Stomach (tissue), 9 donors: ENCODE results near the gene CALHM2. TPM values are rescaled to one million over a fixed set of nuclear protein-coding genes. Genes with fewer than 3 reads are reported as not detected.

Experiments used
- DNase-seq, 2 donors: peaks; one replicate each; pipeline versions ENCODE4 v3.0.0 to v3.0.0-alpha.2; 2013 to 2019
- H3K27ac ChIP-seq, 5 donors: fragments of 200-600 bp in 4 of 5; sonication (generic) in 4 of 5; one replicate each; pipeline ENCODE4 v1.5.1; 2013 to 2019; ENCODE audit warnings: mild to moderate bottlenecking in 1 of 5, moderate library complexity in 1 of 5
- H3K27me3 ChIP-seq, 3 donors: fragments of 200-600 bp; sonication (generic); one replicate each; pipeline ENCODE4 v1.5.1; 2017 to 2019; ENCODE audit warnings: mixed run types in 1 of 3
- H3K36me3 ChIP-seq, 4 donors: fragments of 200-600 bp; sonication (generic); 1 replicate in 3 of 4; 2 replicates in 1 of 4; pipeline ENCODE4 v1.5.1; 2016 to 2019
- H3K4me1 ChIP-seq, 4 donors: fragments of 200-600 bp; sonication (generic); one replicate each; pipeline ENCODE4 v1.5.1; 2016 to 2019
- H3K4me3 ChIP-seq, 4 donors: fragments of 200-600 bp; sonication (generic) in 3 of 4; one replicate each; pipeline ENCODE4 v1.5.1; 2016 to 2019; ENCODE audit warnings: mild to moderate bottlenecking in 1 of 4
- H3K9me3 ChIP-seq, 4 donors: fragments of 200-600 bp; sonication (generic); one replicate each; pipeline ENCODE4 v1.5.1; 2016 to 2019
- EP300 ChIP-seq: sonication (generic); formaldehyde crosslinking; IDR thresholded peaks from one replicate; pipeline ENCODE4 v1.6.1; 2017; ENCODE audit warnings: antibody characterized with exemption
- POLR2A ChIP-seq, 4 donors: fragments of 450-650 bp; IDR thresholded peaks; one replicate each; pipeline ENCODE4 v1.6.1; 2016; ENCODE audit warnings: antibody characterized with exemption in 4 of 4, control low read depth in 2 of 4, mild to moderate bottlenecking in 1 of 4, moderate library complexity in 1 of 4
- POLR2AphosphoS5 ChIP-seq, 3 donors: sonication (generic); formaldehyde crosslinking; IDR thresholded peaks; one replicate each; pipeline ENCODE4 v1.6.1; 2016; ENCODE audit warnings: antibody characterized with exemption in 3 of 3
- WGBS, 5 donors: extraction: QIAGEN DNeasy Blood & Tissue Kit in 3 of 5; methylation state at CpG; one replicate each; pipeline versions ENCODE4 v1.1.5 to v1.1.7; 2013 to 2018; 5-methylcytosine and 5-hydroxymethylcytosine counted together
- intact Hi-C: fragments of 100-400 bp; cut with DNase I; formaldehyde crosslinking; loops from one replicate; pipeline ENCODE4 v1.15.1; 2023; ENCODE audit warnings: low total_unique reads
- polyA plus RNA-seq, 3 donors: library from polyadenylated mRNA; stranded (reverse); fragments of 200-250 nt; gene quantifications; one replicate each; pipeline ENCODE4 v1.2.3, GENCODE V29; 2013
- total RNA-seq, 5 donors: library from RNA; depleted of rRNA; stranded (reverse); fragments of >200 nt; gene quantifications; one replicate each; pipeline versions ENCODE4 v1.1.0 to v1.2.3, GENCODE V29; 2014 to 2016
- TF ChIP-seq, protein P1 (sequence below), 7 experiments: fragments of 450-650 bp in 4 of 7; fragments of 200-600 bp in 3 of 7; sonication (generic) in 3 of 7; IDR thresholded peaks; one replicate each; pipeline ENCODE4 v1.5.1; 2016 to 2019; ENCODE audit warnings: antibody characterized with exemption in 7 of 7, control low read depth in 2 of 7, mild to moderate bottlenecking in 1 of 7
- donor health status: healthy with polysubstance abuse.
- donor health status: Bipolar disorder and iron deficiency.
- donor health status: healthy.

Gene CALHM2
- total and polyA plus RNA-seq, 8 donors: 1.8 to 30.1 (median 9.5) TPM

DNA sequence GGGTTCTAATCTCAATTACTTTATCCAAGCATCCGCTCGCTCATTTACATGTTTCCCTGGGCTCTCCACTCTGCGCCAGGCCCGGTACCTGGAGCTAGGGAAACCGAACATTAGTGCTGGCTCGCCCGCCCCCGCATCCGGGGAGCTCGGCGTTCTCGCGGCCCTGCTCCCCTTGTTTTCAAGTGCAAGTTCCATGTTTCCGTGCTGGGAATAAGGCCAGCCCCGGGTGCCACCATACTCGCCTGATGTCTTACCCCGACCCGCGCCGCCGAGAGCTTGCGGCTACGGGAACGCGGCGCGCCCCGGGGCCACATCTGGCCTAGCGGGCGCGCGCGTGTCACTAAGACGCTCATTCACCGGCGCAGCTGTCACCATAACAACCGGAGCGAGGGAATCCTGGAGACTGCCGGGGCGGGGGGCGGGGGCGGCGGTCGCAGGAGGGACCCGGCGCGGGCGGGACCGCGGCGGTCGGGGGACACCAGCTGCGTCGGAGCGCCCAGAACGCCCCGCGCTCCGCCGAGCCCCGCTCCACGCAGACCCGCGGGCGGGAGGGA lies 41.3 kb upstream of the CALHM2 start, which contains the start of gene NEURL1:
Gene NEURL1, plus strand, starts transcription at position 344 of the 554 bp plus-strand sequence. CDS start 683 bp downstream, outside the sequence.
- no peaks in the 10 kb centered on the region for H3K36me3 ChIP-seq
- H3K9me3 ChIP-seq: no peaks in the 10 kb centered on the region
- peaks cover 10 to 53% (median 34%) of the 10 kb centered on the region in 3 donors for H3K27me3 ChIP-seq
- H3K4me3 ChIP-seq: peak within 1 kb of the TSS; percentile 53 to 84 (median 72)
- 1 to 8% (median 3%) methylated on average over 24 to 65 of the region's 65 CpGs for WGBS, 5 donors
- H3K4me1 ChIP-seq: peaks cover 16 to 26% (median 19%) of the 10 kb centered on the region in 4 donors
- TF ChIP-seq POLR2A (IDR thresholded peaks at IDR 0.05) (no peak), EP300 (no peak), POLR2AphosphoS5 (IDR thresholded peaks at IDR 0.05) (no peak)
- TF ChIP-seq, protein P1, sequence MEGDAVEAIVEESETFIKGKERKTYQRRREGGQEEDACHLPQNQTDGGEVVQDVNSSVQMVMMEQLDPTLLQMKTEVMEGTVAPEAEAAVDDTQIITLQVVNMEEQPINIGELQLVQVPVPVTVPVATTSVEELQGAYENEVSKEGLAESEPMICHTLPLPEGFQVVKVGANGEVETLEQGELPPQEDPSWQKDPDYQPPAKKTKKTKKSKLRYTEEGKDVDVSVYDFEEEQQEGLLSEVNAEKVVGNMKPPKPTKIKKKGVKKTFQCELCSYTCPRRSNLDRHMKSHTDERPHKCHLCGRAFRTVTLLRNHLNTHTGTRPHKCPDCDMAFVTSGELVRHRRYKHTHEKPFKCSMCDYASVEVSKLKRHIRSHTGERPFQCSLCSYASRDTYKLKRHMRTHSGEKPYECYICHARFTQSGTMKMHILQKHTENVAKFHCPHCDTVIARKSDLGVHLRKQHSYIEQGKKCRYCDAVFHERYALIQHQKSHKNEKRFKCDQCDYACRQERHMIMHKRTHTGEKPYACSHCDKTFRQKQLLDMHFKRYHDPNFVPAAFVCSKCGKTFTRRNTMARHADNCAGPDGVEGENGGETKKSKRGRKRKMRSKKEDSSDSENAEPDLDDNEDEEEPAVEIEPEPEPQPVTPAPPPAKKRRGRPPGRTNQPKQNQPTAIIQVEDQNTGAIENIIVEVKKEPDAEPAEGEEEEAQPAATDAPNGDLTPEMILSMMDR (IDR thresholded peaks at IDR 0.05): no peak
- peak within 1 kb of the TSS in 1 of 5 donors; percentile 29 for H3K27ac ChIP-seq
- intact Hi-C loops: no loop called here
- DNase-seq: peak in 1 of 2 donors; percentile 84

DNA sequence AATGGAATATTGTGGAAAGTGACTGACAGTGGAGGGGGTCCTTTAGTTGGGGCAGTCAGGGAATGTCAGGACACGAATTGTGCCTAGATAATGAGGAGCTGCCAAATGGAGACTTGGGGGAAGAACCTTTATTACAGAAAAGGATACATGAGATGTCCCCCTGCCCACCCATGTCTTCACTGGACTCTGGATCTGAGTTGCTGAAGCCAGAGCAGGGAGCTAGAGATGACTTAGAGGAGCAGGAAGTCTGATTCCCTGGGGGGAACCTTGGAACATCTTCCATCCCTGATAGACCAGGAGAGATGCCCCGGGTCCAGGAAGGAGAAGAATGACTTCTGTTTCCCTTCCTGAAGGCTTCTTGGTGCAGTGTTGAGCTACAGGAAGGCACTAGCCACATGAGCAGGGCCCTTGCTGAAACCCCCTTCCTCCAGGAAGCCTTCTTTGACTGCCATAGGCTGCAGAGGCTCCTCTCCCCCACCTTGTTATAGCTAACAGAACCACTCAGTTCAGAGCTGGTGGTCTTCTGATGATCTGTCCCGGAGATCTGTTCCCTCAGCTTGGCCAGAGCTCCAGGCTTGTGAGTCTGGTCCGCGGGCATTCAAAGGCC lies 40.6 kb upstream of the CALHM2 start:
- 68 to 78% (median 70%) methylated on average over 4 to 5 of the region's 5 CpGs for WGBS, 5 donors
- intact Hi-C loops: no loop called here
- DNase-seq: no peak

DNA sequence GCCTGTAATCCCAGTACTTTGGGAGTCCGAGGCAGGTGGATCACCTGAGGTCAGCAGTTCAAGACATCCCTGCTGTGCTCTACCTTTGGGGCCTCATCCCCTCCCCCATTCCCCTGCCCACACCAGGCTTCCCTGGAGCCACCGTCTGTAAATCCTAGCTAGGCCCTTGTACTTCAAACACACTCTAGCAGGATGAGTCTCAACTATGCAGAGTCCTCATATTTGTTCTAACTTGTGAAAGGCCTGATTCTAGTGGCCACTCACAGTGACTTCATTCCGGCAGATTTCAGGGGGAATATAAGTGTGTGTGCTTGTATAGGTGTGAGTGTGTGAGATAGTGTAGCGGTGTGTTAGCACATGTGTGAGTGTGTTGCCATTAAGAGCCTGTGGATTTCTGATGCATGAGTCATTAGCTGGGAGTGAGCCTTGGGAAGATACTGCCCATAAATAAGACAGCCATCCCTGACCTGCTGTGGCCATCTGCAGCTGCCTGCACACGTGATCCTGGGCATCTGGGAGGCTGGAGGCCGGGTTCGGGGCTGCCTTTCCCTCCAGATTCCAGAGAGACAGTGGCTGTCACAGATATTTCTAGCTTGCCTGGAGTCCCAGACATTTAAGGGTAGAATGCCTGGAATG lies 39.7 kb upstream of the CALHM2 start:
- intact Hi-C loops: no loop called here
- Histone ChIP-seq H3K27ac (no peak overlapping the region), H3K4me1 (peaks cover 16 to 26% (median 19%) of the 10 kb centered on the region in 4 donors), H3K4me3 (no peak overlapping the region), H3K9me3 (no peaks in the 10 kb centered on the region), H3K36me3 (no peaks in the 10 kb centered on the region), H3K27me3 (peaks cover 10 to 43% (median 34%) of the 10 kb centered on the region in 3 donors)
- TF ChIP-seq, protein P1 (IDR thresholded peaks at IDR 0.05): no peak
- TF ChIP-seq POLR2A (IDR thresholded peaks at IDR 0.05) (no peak), POLR2AphosphoS5 (IDR thresholded peaks at IDR 0.05) (no peak), EP300 (no peak)
- peak in 1 of 2 donors; percentile 79 for DNase-seq
- WGBS, 5 donors: 60 to 82% (median 69%) methylated on average over 4 to 7 of the region's 7 CpGs

More for the DNA sequence above, 40.6 kb upstream of the CALHM2 start:
- peaks cover 10 to 52% (median 34%) of the 10 kb centered on the region in 3 donors for H3K27me3 ChIP-seq
- TF ChIP-seq POLR2AphosphoS5 (IDR thresholded peaks at IDR 0.05) (no peak), POLR2A (IDR thresholded peaks at IDR 0.05) (no peak), EP300 (no peak)
- TF ChIP-seq, protein P1 (IDR thresholded peaks at IDR 0.05): no peak
- no peaks in the 10 kb centered on the region for H3K36me3 ChIP-seq
- H3K27ac ChIP-seq: no peak overlapping the region
- H3K4me1 ChIP-seq: peaks cover 16 to 26% (median 19%) of the 10 kb centered on the region in 4 donors
- peak overlapping the region in 3 of 4 donors; percentile 53 to 84 (median 81) for H3K4me3 ChIP-seq
- no peaks in the 10 kb centered on the region for H3K9me3 ChIP-seq

DNA sequence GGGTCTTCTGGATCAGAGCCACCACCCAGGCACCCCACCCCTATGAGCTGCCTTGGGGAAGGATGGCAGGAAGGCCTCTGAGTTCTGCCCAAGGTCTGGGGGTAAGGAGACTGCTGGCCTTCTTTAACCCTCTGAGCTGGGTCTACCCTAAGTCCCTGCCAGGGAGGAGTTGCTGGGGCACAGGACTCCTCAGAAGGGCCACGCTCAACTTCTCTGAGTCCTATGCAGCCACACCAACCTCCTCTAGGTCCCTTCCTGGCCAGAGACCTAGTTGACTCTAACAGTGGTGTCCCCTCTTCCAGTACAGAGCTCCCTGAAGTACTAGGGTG lies 38.8 kb upstream of the CALHM2 start:
- no peak for DNase-seq
- H3K9me3 ChIP-seq: no peaks in the 10 kb centered on the region
- intact Hi-C loops: no loop called here
- 71 to 90% (median 82%) methylated on average over 1 of the region's 1 CpG; no CpG with 5 or more reads in 1 of the 5 donors for WGBS, 5 donors
- peaks cover 16 to 26% (median 20%) of the 10 kb centered on the region in 4 donors for H3K4me1 ChIP-seq
- peaks cover 10 to 38% (median 34%) of the 10 kb centered on the region in 3 donors for H3K27me3 ChIP-seq
- H3K36me3 ChIP-seq: no peaks in the 10 kb centered on the region
- no peak overlapping the region for H3K27ac ChIP-seq
- TF ChIP-seq, protein P1 (IDR thresholded peaks at IDR 0.05): no peak
- TF ChIP-seq EP300 (no peak), POLR2AphosphoS5 (IDR thresholded peaks at IDR 0.05) (no peak), POLR2A (IDR thresholded peaks at IDR 0.05) (no peak)
- H3K4me3 ChIP-seq: no peak overlapping the region
